KOPT-K1 (cell line): ENCODE data around the gene FHIT.

Experiments
- H3K27ac ChIP-seq: fragments of 200-600 bp; sonication (generic); 2 replicates; pipeline ENCODE4 v1.5.1; 2016; ENCODE audit warnings: antibody characterized with exemption, mild to moderate bottlenecking, low read depth, low read length; ENCODE audit not compliant: poor library complexity, severe bottlenecking
- H3K36me3 ChIP-seq: fragments of 200-600 bp; sonication (generic); 2 replicates; pipeline ENCODE4 v1.5.1; 2017; ENCODE audit warnings: antibody characterized with exemption, mild to moderate bottlenecking, low read length, moderate library complexity; ENCODE audit not compliant: insufficient read depth
- H3K9me3 ChIP-seq: fragments of 200-600 bp; sonication (generic); 2 replicates; pipeline ENCODE4 v1.5.1; 2017; ENCODE audit warnings: antibody characterized with exemption, low read length, mild to moderate bottlenecking; ENCODE audit not compliant: insufficient read depth, poor library complexity, severe bottlenecking

The FHIT gene

DNA sequence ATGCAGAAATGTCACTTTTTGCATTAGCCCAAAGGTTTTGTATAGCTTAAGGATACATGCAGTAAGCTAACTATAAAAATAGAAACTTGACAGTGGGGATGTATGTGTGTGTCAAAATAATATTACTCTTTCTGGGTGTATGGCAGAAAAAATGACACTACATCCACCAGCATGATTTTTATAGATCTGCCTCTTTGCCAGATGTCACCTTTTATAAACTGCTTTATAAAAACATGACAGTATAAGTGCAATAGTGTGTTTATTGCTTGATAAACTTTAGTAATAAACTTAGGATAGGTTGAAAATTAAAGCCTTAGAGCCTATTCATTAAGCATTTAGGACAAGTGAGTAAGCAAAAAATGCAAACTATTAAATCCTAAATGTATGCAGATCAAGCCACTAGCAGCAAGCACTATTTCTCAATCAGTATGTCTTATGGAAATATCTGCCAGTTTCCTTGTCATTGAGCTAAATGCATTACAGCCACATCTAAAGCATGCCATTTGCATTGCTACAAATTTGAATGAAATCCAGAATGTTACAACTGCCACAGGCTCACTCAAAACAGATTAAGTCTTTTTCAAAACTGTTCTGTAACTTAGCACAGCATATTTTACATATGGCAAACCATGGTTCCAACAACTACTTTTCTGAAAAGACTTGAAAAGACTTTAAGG is 935.0 kb downstream of the FHIT start:
- H3K27ac ChIP-seq: no peak overlapping the region
- no peaks in the 10 kb centered on the region for H3K9me3 ChIP-seq
- H3K36me3 ChIP-seq: no peaks in the 10 kb centered on the region

DNA sequence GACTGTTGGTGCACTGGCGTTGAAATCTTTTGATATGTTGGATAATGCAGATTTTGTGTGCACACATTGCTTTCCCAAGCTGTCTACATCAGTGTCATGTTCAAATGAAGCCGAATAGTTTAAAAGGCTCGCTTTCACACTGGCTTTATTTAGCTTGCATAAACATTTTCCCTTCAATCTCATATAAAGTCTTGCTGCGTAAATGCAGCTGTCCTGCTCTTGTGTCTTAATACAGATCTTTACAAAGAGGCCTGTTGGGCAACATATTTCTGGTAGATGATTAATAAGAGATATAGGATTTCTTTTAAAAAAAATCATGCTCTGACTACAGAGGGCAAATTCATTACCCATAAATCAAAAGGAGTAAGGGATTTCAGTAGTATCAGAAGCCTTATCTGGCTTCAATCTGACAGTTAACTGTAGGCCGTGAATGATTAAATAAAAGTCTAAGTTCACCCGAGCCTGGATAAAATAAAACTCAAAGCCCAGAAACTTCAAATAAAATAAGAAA is 937.2 kb downstream of the FHIT start:
- H3K9me3 ChIP-seq: no peaks in the 10 kb centered on the region
- no peak overlapping the region for H3K27ac ChIP-seq
- H3K36me3 ChIP-seq: no peaks in the 10 kb centered on the region

DNA sequence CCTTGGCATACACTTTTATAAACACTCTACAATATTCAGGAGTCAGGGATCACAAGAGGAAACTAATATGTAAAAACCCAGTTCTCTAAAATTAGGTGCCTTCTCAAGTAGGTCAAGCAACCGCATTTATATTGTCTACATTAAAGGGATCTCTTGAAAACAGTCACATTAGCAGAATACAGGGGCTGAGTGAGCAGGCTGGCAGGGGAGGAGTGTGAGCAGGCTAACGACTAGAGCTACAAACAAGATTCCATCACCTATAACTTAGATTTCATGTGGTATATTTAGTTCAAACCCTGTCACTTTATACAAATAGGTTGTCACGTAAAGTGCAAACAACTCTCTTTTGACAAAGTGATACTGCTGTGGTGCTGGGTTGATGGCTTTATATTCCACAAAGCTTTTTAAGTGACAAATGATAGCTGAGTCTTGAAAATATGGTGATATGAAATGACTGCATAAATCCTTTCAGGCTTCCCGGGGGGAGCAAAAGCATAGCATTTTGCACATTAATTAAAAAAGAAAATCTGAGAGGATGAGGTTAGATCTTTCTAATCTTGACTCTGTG is 937.9 kb downstream of the FHIT start:
- no peaks in the 10 kb centered on the region for H3K36me3 ChIP-seq
- H3K27ac ChIP-seq: no peak overlapping the region
- no peaks in the 10 kb centered on the region for H3K9me3 ChIP-seq

DNA sequence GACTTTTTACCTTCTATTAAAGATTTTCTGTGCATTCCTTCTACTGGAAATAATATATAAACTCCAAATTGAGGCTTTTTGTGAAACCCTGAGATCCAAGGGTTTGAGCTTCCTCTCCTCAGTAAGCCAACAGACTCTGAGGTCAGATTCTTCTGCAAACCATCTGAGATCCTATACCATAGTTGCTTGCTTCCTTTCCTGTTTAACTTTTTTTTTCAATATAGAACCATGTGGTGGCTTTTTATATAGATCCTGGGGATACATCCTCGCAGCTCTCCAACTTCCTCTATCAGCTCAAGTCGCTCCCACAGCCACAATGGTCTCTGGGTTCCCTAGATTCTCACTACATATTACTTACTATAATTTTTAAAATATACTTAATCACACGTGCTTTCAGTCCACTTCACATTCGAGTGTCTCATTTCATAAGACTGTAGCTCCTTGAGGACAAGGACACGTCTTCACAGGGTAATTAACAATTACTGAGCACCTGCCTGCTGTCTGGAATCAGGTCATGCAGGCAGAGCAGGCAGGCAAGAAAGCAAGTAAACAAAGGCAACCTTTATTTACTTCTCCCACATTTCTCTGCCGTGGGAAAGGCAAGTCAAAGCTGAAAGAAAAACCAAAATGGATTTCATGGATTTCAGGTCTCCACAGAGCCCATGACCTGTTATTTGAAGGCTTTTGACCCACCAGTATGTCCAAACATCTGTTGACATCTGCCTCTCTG is 941.5 kb downstream of the FHIT start:
- H3K9me3 ChIP-seq: no peaks in the 10 kb centered on the region
- no peak overlapping the region for H3K27ac ChIP-seq
- no peaks in the 10 kb centered on the region for H3K36me3 ChIP-seq

DNA sequence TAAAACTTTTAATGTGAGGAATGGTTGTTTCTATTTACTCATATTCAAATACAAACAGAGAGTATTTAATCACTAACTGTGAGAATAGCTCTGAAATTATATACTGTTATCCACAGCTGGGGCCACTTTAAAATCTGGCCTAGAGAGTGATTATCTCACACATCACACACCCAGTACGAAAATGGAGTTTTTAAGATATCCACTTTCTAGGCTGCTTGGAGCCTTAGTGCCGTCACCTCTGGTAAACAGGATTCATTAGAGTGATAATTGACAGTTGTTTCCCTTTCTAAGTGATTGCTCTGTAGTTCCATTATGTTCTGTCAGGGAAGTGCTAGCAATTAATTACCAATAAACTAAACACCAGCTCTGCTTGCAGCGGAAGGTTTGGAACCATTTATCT is 942.4 kb downstream of the FHIT start:
- no peaks in the 10 kb centered on the region for H3K36me3 ChIP-seq
- H3K9me3 ChIP-seq: no peaks in the 10 kb centered on the region
- H3K27ac ChIP-seq: no peak overlapping the region

DNA sequence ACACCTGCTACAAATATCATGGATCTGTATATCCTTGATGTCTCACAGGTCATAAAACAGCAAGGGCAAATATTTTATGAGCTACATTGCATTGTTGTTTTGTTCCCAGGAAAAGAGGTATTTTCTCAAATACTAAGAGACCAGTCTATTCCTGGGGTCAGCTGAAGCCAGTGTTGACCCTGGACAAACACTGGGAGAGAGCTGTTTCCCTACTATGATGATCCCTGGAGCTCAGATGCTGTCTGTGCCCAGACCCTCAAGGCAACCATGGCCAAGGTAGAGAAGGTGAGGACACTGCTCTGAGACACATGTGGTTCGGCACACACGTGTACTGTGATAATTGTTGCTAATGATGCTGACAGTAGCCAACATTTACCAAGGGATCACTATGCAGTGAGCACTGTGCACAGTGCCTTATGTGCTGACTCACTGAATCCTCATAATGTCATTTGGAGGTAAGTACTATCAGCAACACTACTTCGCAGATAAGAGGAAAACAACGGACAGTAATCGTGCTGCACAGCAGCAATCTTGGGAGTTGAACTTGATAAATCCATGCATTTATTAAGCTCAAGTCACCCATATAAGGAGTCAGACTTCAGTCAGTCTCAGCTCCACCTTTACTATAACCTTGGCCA is 943.6 kb downstream of the FHIT start:
- Histone ChIP-seq H3K27ac (no peak overlapping the region), H3K9me3 (no peaks in the 10 kb centered on the region), H3K36me3 (no peaks in the 10 kb centered on the region)

DNA sequence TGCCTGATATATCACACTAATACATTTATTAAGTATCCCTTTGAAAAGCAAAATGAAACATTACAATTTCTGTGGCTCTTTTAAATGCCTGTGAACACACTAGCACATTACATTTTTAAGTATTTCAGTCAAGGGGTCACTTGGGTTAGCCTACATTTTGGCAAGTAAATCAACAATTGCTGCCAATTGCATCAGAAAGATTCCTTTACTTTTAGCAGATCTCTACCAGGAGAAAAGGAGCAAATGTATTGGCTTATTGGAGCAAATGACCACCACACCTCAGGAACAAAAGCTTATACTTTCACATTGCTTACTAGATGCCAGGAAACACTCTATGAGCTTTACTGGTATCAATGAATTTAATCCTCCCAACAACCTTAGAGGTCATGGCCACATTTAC is 947.1 kb downstream of the FHIT start:
- H3K36me3 ChIP-seq: no peaks in the 10 kb centered on the region
- no peak overlapping the region for H3K27ac ChIP-seq
- H3K9me3 ChIP-seq: peaks cover 8% of the 10 kb centered on the region

DNA sequence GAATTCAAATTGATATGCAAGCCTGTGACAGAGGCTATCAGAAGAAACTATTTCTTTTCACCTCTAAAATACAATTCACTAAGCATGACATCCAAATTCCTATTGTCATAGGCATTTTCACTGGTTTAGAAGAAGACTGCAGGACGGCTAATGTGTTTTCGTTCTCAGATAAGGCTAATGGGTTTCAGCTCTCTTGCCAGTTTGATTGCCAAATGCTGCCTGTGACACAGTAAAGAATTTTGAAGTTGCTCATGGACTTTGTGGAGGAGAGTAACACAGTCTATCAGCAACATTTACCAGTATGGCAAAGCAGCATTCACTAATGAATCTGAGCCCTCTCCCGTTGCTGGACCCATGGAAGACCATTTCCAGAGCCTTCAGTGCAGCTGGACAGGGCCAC is 948.1 kb downstream of the FHIT start:
- H3K9me3 ChIP-seq: peaks cover 8% of the 10 kb centered on the region
- no peak overlapping the region for H3K27ac ChIP-seq
- no peaks in the 10 kb centered on the region for H3K36me3 ChIP-seq

DNA sequence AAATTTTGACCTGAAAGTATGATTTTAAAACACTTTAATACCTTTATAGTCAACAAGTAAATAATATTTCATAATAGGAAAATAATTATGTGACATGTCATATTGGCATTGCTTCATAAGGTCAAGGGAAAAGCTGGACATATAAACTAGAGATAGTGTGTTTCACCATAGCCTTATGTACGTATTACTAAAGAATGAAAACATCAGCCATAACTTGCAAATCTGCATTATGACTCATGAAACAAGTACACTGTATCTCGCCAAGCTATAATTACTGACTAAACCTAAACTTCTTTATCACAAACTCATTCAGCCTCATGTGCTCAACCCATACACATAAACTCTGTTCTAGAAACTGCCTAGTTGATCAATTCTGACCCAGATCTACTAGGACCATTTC is 950.1 kb downstream of the FHIT start:
- peaks cover 9% of the 10 kb centered on the region for H3K9me3 ChIP-seq
- H3K36me3 ChIP-seq: no peaks in the 10 kb centered on the region
- no peak overlapping the region for H3K27ac ChIP-seq

DNA sequence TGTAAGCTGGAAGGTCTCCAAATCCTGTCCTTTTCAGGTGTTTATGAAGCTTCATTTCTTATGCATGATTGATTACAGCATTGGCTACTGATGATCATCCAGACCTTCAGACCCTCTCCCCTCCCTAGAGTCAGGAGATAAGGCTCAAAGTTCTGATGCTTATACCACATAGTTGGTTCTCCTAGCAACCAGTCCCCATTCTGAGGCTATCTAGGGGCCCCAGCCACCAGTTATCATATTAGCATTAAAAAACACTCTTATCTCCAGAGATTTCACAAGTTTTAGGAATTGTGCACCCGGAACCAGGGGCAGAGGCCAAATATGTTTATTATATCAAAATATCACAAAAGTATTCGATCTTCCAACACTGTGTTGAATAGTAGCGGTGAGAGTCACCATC is 953.1 kb downstream of the FHIT start:
- H3K27ac ChIP-seq: no peak overlapping the region
- no peaks in the 10 kb centered on the region for H3K36me3 ChIP-seq
- H3K9me3 ChIP-seq: peaks cover 19% of the 10 kb centered on the region

DNA sequence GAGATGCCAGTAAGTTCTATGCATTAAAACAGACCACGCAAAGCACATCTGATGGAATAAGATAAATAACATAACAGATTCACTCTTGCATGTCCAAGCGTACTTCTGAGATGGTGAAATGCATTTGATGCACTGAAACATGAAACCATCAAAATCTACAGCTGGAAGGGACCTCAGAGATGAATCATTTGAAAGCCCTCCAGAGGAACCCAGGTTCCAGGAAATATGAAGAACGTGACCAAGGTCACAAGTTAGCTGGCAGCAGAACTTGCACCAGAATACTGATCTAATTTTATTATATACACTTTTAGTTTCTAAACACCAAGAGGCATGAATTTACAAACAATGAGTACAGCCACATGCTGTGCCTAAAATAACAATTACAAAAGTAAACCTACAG is 957.1 kb downstream of the FHIT start:
- H3K27ac ChIP-seq: no peak overlapping the region

DNA sequence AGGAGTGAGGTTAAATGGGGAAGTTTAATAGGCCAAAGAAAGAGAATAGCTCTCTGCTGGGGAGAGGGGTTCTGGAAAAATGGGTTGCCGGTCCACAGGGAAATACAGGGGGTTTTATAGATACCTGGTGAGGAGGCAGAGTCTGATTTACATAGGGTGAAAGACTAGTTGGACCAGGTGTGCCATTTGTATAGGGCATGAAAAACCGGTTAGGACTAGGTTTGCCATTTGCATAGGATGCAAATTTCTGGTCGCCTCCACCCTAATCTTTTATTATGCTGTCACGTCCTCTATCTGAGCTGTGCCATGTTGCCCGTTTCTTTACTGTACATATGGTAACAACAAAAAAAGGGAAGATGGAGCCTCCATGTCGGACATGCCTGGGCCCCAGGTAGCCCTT is 960.1 kb downstream of the FHIT start:
- Histone ChIP-seq H3K27ac (no peak overlapping the region), H3K9me3 (peaks cover 10% of the 10 kb centered on the region), H3K36me3 (no peaks in the 10 kb centered on the region)

More for the DNA sequence above, 957.1 kb downstream of the FHIT start:
- H3K9me3 ChIP-seq: peaks cover 12% of the 10 kb centered on the region
- no peaks in the 10 kb centered on the region for H3K36me3 ChIP-seq

DNA sequence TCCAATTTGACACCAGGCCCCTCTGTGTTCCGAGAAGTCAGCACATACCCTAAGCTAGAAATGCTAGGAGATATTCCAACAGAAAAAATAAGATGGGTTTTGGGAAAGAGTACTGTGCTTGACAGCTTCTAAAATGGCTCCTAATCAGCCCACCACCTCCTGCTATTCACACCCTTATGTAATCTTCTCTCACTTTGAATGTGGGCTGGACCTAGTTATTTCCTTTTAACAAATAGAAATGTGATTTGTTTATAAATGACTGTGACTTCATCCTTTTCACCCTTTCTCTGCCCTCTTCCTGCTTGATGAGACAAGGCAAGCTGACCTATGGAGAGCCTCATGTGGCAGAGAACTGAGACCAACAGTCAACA is 961.1 kb downstream of the FHIT start:
- Histone ChIP-seq H3K36me3 (no peaks in the 10 kb centered on the region), H3K27ac (no peak overlapping the region), H3K9me3 (no peaks in the 10 kb centered on the region)

DNA sequence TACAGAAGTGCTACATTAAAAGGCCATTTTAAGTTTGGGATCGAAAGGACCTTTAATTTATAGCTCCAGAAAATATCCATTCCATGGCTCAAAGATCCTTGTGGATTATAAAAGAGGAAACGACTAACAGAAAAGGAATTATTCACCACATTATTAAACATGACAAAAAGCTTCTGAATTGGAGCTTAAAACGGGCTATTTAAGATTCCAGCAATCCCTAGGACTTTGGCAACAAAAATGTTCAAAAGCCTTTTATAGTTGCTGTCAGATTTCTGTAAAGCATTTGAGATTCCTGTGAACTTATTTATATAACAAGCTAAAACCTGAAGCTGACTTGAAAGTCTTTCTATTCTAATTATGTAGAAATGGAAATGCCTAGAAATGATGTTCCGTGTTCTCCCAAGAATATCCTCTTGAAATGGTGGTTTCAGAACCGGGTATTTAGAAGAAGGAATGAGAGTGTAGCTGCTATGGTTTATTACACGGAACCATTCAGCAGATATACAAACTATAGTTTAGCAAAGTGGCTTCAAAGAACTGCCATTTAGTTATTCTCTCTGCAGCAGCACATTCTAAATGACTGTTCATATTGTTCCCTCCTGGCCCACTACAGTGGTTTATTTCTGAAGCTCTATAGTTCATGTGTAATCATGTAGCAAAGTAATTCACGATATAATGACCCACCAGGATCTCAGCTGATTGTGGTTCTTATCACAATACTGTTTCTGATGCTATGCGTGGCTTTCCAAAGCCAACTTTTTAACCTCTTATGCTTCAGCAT is 961.7 kb downstream of the FHIT start:
- H3K36me3 ChIP-seq: no peaks in the 10 kb centered on the region
- H3K9me3 ChIP-seq: no peaks in the 10 kb centered on the region
- no peak overlapping the region for H3K27ac ChIP-seq

DNA sequence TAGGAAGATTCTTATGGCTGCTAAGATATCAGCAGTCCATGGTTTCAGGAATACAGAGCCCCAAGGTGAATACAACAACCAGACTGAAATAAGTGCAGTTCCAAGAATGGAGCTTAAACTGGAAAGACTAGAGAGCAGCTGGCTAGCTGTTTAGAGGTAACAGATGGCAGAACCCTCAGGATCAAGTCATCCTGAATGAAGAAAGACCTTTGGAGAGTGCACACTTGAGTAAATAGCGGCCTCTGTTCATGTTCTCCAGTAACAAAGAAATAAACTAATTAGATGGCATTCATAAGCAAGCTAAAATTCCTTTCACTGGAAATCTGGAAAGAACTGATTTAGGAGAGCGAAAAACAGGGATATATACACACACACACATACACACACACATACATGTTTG is 968.4 kb downstream of the FHIT start:
- H3K36me3 ChIP-seq: no peaks in the 10 kb centered on the region
- no peak overlapping the region for H3K27ac ChIP-seq
- peaks cover 5% of the 10 kb centered on the region for H3K9me3 ChIP-seq
